ENCODE measurements around the gene HSD17B2.
"Not testable (repeated sequence)": the region's sequence is repeated elsewhere in the genome, so short reads cannot be mapped to it uniquely, and the experiment has no call there.

HSD17B2 gene

DNA sequence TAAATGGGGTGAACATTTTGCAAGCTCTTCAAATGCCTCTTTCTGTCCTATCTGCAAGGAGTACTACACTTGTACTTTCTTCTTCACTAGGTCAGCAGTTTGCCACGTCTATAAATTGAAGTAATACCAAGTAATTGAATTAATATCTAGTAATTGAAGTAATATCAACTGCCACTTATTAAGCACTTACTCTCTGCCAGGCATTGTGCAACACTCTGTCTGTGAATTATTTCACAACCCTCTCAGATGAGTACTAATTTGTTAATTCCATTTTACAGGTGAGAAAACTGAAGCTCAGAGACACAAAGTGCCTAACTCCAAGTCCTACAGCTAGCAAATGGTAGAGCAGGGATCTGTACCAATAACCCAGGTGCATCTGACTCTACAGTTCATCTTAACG, 27.9 kb upstream of the HSD17B2 start:
- DNase-seq (ENCODE audit: low read depth), result no peak
- H3K4me3 ChIP-seq (ENCODE audit: low read length), result no peak overlapping the region
- TF ChIP-seq, protein P1, sequence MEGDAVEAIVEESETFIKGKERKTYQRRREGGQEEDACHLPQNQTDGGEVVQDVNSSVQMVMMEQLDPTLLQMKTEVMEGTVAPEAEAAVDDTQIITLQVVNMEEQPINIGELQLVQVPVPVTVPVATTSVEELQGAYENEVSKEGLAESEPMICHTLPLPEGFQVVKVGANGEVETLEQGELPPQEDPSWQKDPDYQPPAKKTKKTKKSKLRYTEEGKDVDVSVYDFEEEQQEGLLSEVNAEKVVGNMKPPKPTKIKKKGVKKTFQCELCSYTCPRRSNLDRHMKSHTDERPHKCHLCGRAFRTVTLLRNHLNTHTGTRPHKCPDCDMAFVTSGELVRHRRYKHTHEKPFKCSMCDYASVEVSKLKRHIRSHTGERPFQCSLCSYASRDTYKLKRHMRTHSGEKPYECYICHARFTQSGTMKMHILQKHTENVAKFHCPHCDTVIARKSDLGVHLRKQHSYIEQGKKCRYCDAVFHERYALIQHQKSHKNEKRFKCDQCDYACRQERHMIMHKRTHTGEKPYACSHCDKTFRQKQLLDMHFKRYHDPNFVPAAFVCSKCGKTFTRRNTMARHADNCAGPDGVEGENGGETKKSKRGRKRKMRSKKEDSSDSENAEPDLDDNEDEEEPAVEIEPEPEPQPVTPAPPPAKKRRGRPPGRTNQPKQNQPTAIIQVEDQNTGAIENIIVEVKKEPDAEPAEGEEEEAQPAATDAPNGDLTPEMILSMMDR (conservative IDR thresholded peaks at IDR 0.05; ENCODE audit: low read depth, low read length), result no peak

DNA sequence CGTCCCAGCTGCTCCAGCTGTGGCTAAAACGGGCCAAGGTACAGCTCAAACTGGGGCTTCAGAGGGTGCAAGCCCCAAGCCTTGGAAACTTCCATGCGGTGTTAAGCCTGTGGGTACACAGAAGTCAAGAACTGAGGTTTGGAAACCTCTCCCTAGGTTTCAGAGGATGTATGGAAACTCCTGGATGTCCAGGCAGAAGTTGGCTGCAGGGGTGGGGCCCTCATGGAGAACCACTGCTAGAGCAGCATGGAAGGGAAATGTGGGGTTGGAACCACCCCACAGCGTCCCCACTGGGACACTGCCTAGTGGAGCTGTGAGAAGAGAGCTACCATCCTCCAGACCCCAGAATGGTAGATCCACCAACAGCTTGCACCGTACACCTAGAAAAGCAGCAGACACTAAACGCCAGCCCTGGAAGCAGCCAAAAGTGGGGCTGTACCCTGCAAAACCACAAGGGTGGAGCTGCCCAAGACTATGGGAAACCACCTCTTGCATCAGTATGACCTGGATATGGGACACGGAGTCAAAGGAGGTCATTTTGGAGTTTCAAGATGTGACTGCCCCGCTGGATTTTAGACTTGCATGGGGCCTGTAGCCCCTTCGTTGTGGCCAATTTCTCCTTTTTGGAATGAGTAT, 26.0 kb upstream of the HSD17B2 start:
- TF ChIP-seq, protein P1 (conservative IDR thresholded peaks at IDR 0.05; ENCODE audit: low read depth, low read length), result no peak
- no peak overlapping the region for H3K4me3 ChIP-seq (ENCODE audit: low read length)
- DNase-seq (ENCODE audit: low read depth), result no peak

DNA sequence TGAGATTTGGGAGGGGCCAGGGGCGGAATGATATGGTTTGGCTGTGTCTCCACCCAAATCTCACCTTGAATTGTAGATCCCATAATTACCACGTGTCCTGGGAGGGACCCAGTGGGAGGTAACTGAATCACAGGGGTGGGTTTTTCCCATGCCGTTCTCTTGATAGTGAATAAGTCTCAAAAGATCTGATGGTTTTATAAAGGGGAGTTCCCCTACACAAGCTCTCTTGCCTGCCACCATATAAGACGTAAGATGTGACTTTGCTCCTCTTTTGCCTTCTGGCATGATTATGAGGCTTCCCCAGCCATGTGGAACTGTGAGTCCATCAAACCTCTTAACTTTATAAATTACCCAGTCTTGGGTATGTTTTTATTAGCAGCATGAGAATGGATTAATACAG, 25.3 kb upstream of the HSD17B2 start:
- DNase-seq (ENCODE audit: low read depth); H3K4me3 ChIP-seq (ENCODE audit: low read length): not testable (repeated sequence)

DNA sequence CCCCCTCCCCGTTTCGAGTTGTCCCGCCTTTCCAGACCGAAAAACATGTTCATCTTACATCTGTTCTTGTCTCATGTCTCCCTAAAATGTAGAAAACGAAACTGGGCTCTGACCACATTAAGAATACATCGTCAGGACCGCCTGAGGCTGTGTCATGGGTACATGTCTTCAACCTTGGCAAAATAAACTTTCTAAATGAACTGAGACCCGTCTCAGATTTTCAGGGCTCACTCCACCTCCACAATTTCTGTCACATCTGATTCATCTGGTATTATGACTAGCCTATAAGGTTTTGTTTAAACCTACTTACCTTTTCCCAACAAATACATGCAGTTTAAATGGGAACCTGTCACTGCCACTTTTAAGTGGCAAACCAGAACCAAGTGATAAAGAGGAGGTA, 24.4 kb upstream of the HSD17B2 start:
- TF ChIP-seq, protein P1 (conservative IDR thresholded peaks at IDR 0.05; ENCODE audit: low read depth, low read length), result no peak
- H3K4me3 ChIP-seq (ENCODE audit: low read length), result no peak overlapping the region

DNA sequence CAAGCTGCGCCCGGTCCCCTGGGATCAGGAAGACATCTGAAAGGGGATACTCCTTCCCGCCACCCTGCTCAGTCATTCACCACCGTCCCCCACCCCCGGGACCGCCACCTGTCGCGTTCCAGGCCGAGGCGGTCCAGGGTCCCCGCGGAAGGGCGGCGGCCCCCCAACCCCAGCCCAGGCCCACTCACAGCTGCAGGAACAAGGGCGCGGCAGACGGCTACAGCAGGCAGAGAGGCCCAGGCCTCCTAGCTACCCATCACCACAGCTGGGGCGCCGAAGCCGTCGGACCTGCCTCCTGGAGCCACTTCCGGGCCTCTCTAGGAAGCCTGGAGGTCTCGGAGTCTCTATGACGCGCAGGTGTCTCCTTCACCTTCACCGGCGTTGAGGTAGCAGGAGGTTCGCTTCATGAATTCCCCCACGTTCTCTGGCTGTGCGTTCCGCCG, 23.8 kb upstream of the HSD17B2 start, which contains the start of gene SDR42E1:
TSS of gene SDR42E1 (minus strand) at position 272 of the 443 bp plus-strand sequence. CDS start 10,612 bp downstream, outside the sequence.
- no peak for DNase-seq (ENCODE audit: low read depth)
- H3K4me3 ChIP-seq (ENCODE audit: low read length), result no peak within 1 kb of the TSS
- TF ChIP-seq, protein P1 (conservative IDR thresholded peaks at IDR 0.05; ENCODE audit: low read depth, low read length), result no peak

More for the DNA sequence above, 24.4 kb upstream of the HSD17B2 start:
- no peak for DNase-seq (ENCODE audit: low read depth)

DNA sequence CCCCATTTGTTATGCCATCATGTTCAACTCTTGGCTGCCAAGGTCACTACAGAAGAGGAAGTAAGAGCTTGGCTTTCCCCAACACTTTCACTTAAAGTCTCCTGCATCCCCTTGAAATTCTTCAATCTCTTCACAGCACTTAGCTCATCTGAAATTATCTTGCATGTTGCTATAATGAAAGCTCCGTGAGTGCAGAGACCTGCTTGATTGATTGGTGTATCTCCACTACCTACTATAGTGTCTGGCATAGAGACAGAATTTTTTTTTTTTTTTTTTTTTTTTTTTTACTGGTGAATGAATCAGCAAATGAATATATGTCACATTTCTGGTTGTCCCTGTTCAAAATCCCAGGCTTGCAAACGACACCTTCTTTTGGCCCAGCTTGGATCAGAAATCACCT, 21.9 kb upstream of the HSD17B2 start:
- no peak for DNase-seq (ENCODE audit: low read depth)
- H3K4me3 ChIP-seq (ENCODE audit: low read length), result no peak overlapping the region
- TF ChIP-seq, protein P1 (conservative IDR thresholded peaks at IDR 0.05; ENCODE audit: low read depth, low read length), result no peak

DNA sequence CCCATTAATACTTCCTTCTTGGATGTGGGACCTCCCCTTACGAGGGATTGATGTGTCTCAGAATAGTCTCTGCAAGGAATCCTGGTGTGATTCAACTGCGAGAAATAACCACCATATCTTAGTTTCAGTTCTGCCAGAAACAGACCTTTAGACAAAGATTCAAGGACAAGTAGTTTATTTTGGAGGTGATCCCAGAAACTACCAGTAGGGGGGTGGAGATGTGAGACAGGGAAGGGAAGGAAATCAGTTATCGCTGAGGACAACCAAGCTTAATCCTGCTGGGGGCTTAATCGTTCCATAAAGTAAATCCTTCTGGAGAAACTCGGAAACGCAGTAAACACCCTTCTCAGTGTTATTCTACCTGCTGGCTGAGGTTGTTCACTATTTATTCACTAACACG, 18.8 kb upstream of the HSD17B2 start:
- no peak for DNase-seq (ENCODE audit: low read depth)
- H3K4me3 ChIP-seq (ENCODE audit: low read length), result no peak overlapping the region
- TF ChIP-seq, protein P1 (conservative IDR thresholded peaks at IDR 0.05; ENCODE audit: low read depth, low read length), result peak; percentile 70

Data from retinal pigment epithelial cell (primary cell).